Uterus (tissue), 2 donors: ENCODE results near the gene GRK2.

Experiments used
- CTCF ChIP-seq, 4 experiments: fragments of 200-600 bp in 2 of 4; fragments of 450-650 bp in 2 of 4; sonication (generic) in 2 of 4; IDR thresholded peaks; one replicate each; pipeline ENCODE4 v1.5.1; 2016 to 2019; ENCODE audit warnings: antibody characterized with exemption in 4 of 4, mild to moderate bottlenecking in 2 of 4, moderate library complexity in 1 of 4
- POLR2A ChIP-seq, 2 donors: fragments of 450-650 bp; IDR thresholded peaks; one replicate each; pipeline ENCODE4 v1.6.1; 2016; ENCODE audit warnings: antibody characterized with exemption in 2 of 2, mild to moderate bottlenecking in 1 of 2, moderate library complexity in 1 of 2

GRCh38 chr11:67278939-67279588, 12.8 kb downstream of the GRK2 start:
- TF ChIP-seq CTCF (IDR thresholded peaks at IDR 0.05) (no peak), POLR2A (IDR thresholded peaks at IDR 0.05) (no peak)
